ENCODE measurements around the gene NCAM1.

NCAM1 gene

DNA sequence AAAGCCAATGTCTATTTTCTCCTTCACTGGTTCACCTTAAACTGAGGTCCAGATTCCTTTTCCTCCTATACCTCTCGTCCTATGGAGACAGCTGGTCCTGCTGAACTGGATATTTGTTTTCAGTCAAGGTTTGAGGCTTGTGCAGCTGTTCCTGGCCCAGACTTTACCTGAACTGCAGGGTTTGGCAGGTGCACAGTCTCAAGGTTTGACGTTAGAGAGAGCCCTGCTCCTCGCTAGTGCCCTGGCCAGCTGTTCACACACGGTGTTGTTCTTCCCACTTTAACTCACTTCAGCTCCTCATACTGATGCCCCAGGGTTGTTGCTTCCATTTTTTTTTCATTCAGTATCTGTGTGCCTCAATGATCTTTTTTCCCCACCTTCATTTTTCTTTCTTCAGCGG is 279.2 kb downstream of the NCAM1 start:
- no peak for DNase-seq (ENCODE audit: low read depth)
- TF ChIP-seq, protein P1, sequence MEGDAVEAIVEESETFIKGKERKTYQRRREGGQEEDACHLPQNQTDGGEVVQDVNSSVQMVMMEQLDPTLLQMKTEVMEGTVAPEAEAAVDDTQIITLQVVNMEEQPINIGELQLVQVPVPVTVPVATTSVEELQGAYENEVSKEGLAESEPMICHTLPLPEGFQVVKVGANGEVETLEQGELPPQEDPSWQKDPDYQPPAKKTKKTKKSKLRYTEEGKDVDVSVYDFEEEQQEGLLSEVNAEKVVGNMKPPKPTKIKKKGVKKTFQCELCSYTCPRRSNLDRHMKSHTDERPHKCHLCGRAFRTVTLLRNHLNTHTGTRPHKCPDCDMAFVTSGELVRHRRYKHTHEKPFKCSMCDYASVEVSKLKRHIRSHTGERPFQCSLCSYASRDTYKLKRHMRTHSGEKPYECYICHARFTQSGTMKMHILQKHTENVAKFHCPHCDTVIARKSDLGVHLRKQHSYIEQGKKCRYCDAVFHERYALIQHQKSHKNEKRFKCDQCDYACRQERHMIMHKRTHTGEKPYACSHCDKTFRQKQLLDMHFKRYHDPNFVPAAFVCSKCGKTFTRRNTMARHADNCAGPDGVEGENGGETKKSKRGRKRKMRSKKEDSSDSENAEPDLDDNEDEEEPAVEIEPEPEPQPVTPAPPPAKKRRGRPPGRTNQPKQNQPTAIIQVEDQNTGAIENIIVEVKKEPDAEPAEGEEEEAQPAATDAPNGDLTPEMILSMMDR (conservative IDR thresholded peaks at IDR 0.05; ENCODE audit: low read depth, low read length) = no peak
- no peak overlapping the region for H3K4me3 ChIP-seq (ENCODE audit: low read length)

DNA sequence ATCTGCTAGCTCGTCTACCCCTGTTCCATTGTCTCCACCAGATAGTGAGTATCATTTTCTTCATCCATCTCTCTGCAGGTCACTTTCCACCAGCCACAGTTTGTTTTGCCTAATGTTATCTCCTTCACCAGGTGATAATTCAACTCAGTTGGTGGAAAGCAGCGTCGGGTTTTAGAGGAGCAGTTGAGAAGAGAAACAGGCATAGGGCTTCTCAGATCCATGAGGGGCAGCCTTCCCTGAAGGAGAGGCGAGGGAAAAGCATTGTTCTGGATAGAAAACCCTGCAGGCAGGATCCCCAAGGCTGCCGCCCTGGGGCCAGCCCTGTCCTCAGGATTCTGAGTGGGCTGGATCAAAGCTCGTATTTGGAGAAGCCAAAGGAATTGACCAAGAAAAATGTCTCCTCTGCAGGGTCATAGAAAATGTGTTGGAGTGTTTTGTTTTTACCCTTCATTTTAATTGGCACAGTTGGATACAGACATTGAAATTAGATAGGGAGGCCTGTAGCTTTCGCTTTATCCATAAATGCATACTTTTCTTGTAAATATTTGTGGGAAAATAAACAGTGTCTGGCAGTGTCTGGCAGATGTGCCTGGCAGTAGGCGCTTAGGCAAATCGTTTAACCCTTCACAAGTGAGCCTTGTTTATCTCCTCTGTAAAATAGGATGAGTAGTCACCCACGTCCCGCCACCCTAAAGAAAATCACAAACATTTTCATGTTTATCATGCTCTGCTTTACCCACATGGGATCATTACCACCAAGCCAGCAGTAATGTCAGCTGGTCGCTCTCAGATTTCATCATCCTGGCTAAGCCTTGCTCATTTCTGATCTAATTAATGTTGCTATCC is 279.8 kb downstream of the NCAM1 start:
- TF ChIP-seq, protein P1 (conservative IDR thresholded peaks at IDR 0.05; ENCODE audit: low read depth, low read length) = no peak
- H3K4me3 ChIP-seq (ENCODE audit: low read length) = no peak overlapping the region
- DNase-seq (ENCODE audit: low read depth) = no peak

DNA sequence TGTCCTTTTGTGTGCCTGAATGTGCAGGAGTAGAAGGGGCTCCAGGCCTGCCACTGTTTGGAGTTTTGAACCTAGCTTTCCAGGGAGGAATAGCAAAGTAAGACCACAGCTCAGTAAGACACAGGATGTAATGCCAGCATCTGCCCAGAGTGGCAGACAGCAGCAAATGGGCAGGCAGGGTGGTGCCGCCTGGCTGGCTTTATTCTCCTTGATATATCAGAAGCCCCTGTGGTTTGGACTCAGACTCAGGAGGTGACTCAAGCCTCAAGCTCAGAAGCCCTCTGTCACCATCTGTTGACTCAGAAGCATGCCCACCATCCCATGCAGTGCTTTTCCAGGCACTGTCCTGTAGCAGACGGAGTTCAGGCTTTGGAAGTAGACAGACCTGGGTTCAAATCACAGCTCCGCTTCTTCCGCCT is 280.4 kb downstream of the NCAM1 start:
- DNase-seq (ENCODE audit: low read depth) = no peak
- TF ChIP-seq, protein P1 (conservative IDR thresholded peaks at IDR 0.05; ENCODE audit: low read depth, low read length) = no peak
- H3K4me3 ChIP-seq (ENCODE audit: low read length) = no peak overlapping the region

DNA sequence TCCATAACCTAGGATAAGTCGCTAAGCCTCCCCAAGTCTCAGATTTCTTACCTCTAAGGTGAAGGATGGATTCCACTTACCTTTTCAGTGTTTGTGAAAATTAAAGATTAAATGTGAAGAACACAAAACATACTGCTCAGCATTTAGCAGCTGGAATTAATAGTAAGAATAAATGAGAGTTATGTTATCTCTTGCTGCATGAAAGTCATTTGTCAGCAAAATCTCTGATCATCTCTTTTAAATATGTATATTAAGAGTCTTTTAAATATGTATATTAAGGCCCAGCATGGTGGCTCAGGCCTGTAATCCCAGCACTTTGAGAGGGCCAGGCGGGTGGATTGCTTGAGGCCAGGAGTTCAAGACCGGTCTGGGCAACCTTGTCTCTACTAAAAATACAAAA is 280.8 kb downstream of the NCAM1 start:
- DNase-seq (ENCODE audit: low read depth) = no peak
- TF ChIP-seq, protein P1 (conservative IDR thresholded peaks at IDR 0.05; ENCODE audit: low read depth, low read length) = no peak
- H3K4me3 ChIP-seq (ENCODE audit: low read length) = no peak overlapping the region

DNA sequence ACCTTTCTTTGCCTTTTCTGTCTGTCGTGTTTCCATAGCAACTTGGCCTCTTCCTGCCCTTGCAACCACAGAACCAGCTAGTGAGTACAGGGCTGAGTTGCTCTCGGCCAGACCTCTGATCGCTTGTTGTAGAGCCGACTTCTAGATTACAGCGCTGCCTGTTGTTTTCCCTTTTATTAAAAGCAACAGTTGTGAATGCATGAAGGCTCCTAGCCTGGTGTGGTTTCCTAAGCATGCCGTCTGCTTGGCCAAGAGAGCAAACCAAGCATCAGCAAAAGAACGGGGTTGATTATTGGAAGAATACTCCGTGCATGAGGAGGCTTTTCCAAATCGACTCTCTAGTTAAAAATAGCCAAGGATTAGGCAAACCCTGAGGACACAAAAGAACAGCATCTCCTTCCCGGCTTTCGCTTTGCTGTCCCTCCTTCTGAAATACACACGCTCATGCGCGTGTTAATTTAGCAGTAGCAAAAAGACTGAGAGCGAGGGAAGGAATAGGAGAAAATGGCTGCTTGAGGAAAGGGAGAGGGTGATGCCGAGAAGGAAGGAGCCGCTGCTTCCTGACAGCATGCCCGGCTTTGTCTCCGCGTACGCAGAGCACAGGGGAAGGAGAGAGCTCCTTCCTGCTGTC is 281.7 kb downstream of the NCAM1 start:
- H3K4me3 ChIP-seq (ENCODE audit: low read length) = peak overlapping the region; percentile 66
- TF ChIP-seq, protein P1 (conservative IDR thresholded peaks at IDR 0.05; ENCODE audit: low read depth, low read length) = no peak
- DNase-seq (ENCODE audit: low read depth) = peak; percentile 27

DNA sequence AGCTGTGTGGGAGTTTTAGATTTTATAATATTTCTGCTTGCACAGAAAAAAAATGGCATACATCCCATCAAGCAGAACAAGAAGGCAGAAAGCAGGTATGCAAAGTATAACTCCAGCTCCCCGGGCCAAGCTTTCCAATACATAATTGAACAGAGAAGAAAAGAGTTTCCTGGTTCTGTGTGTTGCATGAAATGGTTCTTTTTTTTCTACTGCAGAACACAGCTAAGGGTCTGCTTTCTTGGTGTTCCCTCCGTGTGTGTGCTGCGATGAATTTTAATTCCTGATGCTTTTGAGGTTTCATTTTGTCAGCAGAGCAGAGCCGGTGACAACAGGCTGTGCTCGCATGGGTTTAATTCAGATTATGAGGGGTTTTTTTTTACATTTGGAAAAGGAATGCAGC is 282.5 kb downstream of the NCAM1 start:
- DNase-seq (ENCODE audit: low read depth) = no peak
- TF ChIP-seq, protein P1 (conservative IDR thresholded peaks at IDR 0.05; ENCODE audit: low read depth, low read length) = no peak
- H3K4me3 ChIP-seq (ENCODE audit: low read length) = no peak overlapping the region

DNA sequence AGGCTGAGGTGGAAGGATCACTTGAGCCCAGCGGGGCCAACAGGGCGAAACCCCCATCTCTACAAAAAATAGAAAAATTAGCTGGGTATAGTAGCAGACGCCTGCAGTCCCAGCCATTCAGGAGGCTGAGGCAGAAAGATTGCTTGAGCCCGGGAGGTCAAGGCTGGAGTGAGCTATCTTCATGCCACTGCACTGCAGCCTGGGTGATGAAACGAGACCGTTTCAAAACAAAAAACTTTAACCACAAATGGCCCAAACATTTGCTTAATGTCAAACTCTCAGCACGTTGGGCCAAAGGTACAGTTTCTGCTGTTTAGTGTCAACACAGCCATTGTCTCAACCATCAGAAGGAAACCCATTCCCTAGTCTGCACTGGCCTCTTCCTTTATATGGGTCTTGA is 284.0 kb downstream of the NCAM1 start:
- TF ChIP-seq, protein P1 (conservative IDR thresholded peaks at IDR 0.05; ENCODE audit: low read depth, low read length) = no peak
- no peak for DNase-seq (ENCODE audit: low read depth)
- no peak overlapping the region for H3K4me3 ChIP-seq (ENCODE audit: low read length)
